HG02763 (cell line): ENCODE measurements around the gene MALRD1.
"Not testable (repeated sequence)": the region's sequence is repeated elsewhere in the genome, so short reads cannot be mapped to it uniquely, and the experiment has no call there.

Experiments
- ATAC-seq: cut with Tn5 transposase; IDR thresholded peaks from one replicate; pipeline ENCODE4 v1.9.1; 2021; ENCODE audit warnings: mild to moderate bottlenecking, moderate library complexity; ENCODE audit not compliant: unreplicated experiment

MALRD1 gene

DNA sequence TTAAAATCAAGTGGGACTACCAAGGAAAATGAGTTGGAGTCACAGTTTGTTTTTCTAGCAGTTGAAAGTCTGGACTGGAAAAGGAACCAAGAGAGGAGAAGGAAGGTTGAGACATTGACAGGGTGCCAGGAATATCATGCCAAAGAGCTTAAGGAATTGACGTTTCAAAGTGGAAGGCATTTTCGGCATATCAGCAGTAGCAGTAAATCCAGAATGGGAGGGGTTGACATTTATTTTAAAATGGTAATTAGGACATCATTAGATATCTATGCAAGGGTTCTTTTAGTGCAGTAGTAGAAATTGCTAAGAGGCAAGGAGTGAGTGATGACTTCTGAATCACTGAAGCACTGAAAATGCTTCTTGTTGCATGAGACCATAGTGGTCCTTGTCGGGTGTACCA is 431.8 kb downstream of the MALRD1 start:
- no peak for ATAC-seq

DNA sequence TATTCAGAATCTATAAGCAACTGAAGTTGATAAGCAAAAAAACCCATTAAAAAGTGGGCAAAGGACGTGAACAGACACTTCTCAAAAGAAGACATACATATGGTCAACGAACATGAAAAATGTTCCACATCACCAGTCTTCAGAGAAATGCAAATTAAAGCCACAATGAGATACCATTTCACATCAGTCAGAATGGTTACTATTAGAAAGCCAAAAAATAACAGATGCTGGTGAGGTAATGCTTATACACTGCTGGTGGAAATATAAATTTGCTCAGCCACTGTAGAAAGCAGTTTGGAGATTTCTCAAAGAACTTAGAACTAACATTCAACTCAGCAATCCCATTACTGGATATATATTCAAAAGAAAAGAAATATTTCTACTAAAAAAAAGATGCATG is 434.8 kb downstream of the MALRD1 start:
- no peak for ATAC-seq

DNA sequence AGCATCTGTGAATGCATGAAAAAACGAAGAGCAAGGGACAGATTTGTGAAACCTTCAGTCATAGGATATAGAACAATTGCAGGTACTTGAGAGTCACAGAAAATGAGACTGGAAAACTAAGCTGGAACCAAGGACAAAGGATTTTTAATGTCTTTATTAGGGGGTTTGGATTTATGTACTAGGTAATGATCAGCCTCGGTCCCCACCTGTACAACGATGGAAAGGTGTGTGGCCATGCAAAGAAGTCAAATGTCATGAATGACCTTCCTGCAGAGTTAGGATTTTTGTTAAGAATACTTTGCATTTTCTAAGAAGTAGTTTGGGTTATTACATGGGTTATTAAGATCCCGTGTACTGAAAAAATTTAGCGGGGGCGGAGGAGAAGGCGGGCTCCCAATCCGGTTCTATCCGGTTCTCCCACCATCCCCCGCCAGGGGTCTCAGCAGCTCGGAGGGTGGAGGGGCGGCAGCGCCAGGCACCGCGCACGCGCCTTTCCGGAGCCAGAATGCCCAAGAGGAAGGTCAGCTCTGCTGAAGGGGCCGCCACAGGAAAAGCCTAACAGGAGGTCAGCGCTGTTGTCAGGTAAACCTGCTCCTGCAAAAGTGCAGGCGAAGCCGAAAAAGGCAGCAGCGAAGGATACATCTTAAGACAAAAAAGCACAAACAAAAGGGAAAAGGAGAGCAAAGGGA is 440.1 kb downstream of the MALRD1 start:
- no peak for ATAC-seq

DNA sequence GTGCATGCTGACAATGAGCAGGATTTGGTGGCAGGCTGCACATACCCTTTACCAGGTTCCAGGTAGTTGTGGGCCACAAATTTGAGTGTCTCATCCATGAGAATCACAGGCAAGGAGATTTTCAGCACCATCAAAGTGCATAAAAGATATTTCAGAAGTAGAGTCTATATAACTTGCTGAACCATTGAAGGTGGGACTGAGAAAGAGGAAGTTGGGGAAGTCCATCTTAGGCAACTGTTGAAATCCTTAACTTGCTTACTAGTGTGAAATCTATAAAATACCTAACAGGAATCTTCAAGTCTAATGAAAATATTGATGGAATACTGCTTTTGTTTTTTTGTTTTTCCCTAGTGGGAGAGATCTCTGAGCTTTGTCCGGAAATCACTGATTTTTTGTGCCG is 442.6 kb downstream of the MALRD1 start:
- ATAC-seq, result no peak

DNA sequence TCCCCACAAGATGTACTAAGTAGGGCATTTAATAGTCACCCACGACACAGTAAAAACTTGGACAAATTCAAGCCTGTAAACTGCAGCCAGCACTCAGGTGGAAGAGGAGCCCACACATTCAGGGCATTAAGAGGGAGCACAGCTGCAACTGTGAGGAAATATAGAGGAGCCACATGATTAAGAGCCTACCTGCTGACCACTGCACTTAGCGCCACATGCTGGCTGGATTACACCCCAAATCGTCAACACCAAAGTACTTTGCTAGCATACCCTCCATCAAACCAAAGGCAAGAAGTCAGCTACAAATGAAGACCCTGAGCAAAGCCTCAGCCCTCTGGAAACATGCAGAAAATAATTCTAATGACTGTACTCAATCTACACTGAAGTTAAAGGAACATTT is 445.3 kb downstream of the MALRD1 start:
- no peak for ATAC-seq

DNA sequence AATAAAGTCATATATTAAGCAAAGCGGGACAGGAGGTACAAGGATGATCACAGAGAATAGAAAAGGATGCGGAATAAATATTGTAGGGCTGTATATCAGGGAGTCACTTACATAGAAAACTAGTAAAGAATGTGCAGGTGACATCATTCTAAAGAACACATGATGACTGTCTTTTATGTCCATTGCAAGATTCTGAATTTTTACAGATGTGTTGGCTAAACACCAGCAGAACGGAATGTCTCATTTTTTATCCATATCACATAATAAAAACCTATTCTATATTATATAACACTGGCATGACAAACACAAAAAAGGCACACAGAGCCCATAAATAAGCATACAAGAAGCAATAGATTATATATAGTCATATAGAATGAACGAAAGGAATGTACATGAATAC is 448.4 kb downstream of the MALRD1 start:
- no peak for ATAC-seq

DNA sequence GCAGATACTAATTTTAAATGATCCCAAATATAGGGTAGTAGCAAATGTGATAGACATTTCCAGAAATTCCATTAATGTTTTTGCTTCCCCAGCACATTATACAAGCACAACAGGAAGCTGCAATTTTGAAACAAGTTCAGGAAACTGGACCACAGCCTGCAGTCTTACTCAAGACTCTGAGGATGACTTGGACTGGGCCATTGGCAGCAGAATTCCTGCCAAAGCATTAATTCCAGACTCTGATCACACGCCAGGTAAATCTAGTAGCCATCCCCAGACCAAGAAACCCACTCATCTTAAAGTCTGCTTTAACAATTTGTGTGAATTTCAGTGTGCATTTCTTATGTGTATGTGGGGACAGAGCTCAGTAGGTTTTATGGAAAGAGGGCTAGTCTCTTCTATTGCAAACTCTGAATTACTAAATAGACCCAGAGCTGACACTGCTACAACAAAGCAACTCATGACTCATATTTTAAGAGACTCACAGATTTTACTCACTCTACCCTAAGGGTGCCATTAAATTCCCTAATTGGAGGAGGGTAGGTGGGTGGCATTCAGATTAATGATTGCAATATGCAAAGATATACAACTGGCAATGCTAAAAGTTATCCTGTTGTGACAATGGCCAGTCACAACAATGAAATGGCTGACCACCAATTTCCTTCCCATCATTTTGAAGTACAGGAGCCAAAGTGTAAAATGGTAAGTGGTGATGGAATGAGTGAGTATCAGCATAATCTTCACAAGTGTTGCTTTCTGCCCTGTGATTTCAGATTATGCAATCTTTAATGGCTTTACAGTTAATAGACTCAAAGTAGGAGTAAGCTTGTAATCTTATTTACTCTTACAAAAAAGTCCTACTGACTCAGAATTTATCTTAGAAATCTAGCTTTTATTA is 450.0 kb downstream of the MALRD1 start:
- ATAC-seq, result no peak

DNA sequence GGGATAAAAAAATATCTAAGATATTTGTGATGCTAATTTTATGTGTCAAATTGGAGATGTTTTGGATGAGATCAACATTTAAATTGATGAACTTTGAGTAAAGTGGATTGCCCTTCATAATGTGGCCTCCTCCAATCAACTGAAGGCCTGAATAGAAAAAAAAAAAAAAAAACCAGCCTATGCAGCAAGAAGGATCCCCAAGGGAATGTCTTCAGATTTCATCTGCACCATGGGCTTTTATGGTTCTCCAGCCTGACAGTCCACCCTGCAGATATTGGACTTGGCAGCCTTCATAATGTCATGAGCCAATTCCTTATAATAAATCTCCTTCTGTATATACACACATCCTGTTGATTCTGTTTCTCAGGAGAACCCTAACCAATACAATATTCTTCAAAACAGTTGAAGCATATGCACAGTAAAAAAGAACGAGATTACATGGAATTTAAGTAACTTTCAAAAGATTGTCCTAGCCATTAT is 450.7 kb downstream of the MALRD1 start:
- ATAC-seq, result no peak

DNA sequence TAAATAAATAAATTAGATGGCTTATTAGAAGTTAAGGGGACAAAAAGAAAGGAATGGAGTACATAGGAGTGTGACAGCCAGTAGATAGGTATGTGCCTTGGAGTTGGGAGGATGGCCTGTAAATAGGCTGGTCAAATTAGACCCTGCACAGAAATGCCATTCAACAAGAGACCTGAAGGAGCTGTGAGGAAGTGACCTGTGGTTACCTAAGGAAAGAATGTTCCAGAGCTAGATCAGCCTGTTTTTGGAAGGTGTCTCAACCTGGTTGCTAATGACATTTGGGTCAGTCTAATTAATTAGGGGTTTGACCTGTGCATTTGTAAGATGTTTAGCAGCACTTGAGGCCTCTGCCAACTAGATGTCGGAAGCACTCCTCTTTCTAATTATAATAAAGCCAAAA is 452.4 kb downstream of the MALRD1 start:
- no peak for ATAC-seq

DNA sequence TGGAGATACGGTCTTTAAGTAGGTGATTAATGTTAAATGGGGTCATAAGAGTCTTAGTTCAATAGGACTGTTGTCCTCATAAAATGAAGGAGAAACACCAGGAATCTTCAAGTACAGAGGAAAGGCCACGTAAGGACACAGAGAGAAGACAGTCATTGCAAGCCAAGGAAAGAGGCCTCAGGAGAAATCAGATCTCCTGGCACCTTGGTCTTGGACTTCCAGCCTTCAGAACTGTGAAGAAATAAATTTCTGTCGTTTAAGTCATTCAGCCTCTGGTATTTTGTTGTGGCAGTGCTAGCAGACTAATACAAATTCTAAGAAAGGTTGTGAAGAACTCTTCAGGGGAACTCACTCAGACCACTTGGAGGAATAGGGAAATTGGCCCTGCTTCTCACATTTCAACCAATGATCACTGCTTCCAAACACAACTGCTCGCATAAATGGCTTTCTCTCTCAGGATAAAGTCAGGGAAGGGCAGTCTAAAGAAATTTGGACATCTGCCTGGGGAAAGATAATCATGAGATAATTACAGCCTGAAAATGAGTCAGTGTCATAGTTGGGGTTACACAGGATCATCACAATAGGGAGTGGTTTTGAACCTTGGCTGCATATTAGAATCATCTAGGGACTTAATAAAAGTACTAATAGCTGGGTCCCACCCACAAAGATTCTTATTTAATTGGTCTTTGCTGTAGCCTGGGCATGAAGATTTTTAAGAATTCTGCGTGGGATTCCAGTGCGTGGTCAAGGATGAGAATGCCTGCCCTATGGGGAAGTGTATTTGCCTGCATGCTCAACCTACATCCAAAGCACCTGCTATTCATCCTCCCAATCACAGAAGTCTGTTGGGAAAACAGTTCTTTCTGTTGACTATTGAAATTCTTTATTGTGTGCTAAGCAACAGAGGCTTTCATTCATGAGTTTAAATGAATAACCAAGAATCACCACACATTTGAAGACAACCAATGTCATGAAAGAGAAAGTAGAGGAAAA is 457.0 kb downstream of the MALRD1 start:
- ATAC-seq, result no peak

DNA sequence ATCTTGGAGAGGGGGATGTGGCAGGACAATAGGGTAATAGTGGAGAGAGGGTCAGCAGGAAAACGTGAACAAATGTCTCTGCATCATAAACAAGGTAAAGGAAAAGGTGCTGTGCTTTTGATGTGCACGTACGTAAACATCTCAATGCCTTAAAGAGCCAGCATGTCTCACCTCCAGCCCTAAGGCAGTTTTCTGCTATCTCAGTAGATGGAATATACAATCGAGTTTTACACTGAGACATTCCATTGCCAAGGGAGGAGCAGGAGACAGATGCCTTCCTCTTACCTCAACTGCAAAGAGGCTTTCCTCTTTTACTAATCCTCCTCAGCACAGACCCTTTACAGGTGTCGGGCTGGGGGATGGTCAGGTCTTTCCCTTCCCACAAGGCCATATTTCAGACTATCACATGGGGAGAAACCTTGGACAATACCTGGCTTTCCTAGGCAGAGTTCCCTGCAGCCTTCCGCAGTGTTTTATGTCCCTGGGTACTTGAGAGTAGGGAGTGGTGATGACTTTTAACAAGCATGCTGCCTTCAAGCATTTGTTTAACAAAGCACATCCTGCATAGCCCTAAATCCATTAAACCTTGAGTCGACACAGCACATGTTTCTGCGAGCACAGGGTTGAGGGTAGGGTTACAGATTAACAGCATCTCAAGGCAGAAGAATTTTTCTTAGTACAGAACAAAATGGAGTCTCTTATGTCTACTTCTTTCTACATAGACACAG is 461.6 kb downstream of the MALRD1 start:
- not testable (repeated sequence) for ATAC-seq

DNA sequence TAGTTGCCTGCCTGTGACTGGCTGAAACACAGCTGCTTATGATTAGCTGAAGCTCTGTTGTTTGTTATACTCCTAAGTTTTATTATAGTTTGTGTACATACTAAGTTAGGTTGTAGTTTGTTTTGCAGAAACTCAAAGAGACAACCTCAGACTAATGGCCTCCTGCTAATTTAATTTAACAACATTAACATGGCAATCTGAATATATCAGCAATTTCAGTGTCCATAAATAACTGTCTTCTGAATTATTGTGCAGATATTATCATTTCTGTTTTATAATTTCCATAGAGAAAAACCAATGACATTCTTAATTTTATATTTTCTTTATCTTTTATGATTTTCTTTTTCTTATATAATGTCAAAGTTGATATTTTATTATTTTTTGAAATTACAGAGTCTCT is 469.5 kb downstream of the MALRD1 start:
- no peak for ATAC-seq

DNA sequence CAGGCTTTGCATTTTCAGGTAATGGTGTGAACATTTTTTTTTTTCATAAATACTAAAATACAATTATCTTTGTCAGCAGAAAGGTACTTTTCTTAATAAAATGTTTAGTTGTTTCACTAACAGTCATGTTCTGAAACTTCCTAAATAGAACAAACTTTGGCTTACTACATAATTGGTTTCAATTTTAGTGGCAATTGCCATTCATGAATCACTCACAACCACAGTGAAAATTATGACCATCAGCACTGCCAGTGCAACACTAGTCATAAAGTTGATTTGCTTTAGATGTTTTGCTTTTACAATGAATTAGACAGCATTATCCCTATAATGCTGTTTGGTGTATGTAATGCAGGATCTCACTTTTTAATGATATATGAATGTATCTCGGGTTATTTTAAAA is 470.0 kb downstream of the MALRD1 start:
- no peak for ATAC-seq

DNA sequence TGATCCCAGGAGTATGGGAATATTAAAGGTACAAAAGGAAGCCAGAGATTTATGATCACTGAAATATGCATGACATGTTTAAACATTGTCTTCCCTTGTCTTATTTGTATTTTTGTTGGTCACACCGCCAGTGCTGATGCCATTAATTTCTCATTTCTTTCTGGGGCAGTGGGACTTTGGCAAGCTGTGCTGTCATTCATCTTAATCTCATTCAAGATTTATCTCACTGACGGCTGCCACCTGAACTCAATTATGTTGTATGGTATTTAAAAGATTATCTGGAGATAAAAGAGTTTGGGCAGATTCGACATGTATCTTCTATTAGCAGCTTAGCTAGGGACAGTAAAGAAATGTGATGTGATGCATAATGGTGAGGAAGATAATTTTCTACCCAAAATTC is 482.7 kb downstream of the MALRD1 start:
- no peak for ATAC-seq

DNA sequence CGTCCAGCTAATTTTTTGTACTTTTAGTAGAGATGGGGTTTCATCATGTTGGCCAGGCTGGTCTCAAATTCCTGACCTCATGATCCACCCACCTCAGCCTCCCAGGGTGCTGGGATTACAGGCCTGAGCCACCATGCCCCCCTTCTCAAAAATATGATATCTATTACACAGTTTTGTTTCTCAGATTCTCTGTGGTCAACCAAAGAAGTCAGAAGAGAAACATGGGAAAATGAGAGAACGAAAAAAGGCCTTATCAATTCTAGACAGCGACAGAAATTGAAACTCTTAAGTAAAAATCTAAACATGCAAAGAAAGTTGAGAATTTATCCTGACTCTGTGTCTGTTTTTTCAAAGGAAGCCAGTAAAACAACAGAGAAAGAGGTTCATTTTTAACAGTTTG is 483.8 kb downstream of the MALRD1 start:
- ATAC-seq, result no peak

DNA sequence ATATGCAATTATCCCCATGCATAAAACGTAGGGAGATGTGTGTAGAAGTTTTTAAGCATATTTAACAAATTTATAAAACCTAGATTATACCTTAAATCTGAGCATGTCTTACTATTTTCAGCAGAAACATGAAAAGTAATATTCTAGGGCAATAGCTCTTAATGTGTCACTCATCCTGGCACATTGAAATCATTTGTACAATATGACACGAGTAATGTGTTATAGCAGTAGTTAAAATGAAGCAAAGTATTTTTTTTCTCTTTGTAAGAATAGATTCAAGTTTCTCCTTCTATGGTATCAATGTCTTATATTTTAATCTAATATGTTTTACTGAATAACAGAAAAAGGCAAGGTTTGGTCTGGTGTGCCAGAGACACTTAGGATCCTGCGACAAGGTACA is 492.7 kb downstream of the MALRD1 start:
- ATAC-seq, result no peak

DNA sequence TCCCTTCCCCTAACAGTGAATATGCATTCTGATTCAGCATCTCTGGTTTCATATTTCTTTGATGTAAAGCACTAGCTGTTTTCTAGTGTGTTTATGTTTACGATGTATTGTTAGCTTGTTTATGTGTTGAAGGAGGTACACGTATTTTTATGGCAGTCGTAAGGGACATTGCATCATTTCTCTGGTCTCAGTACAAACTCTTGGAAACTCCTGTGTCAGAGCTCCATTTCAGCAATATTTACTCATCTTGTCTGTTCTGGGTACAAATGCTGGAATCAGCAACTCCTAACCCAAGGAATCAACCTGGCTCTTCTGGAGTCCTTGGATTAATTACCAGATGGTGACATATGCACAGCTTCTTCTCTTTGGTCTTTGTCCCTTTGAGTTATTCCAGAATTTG is 497.6 kb downstream of the MALRD1 start:
- ATAC-seq, result no peak

DNA sequence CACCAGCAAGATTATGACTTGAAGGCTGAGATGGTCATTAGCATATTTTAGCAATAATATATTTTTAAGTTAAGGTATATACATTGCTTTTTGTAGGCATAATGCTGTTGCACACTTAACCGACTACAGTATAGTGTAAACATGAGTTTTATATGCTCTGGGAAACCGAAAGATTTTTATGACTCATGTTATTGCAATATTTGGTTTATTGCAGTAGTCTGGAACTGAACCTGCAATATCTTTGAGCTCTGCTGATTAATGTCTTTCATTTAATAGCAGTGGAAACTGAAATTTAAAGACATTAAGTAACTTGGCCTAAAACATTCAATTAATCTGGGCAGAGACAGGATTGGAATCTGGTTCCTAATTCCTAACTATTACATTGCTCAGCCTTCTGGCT is 500.9 kb downstream of the MALRD1 start:
- no peak for ATAC-seq

DNA sequence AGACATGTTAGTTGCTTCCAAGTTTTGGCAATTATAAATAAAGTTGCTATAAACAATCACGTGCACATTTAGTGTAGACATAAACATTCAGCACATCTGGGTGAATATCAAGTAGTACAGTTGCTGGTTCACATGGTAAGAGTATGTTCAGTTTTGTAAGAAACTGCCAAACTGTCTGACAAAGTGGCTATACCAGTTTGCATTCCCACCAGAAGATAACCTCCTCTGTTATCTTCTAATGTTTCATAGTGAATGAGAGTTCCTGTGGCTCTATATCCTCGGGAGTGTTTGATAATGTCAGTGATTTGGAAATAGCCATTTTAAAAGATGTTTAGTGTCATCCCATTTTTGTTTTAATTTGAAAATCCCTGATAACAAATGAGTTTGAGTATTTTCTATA is 508.1 kb downstream of the MALRD1 start:
- ATAC-seq, result no peak

DNA sequence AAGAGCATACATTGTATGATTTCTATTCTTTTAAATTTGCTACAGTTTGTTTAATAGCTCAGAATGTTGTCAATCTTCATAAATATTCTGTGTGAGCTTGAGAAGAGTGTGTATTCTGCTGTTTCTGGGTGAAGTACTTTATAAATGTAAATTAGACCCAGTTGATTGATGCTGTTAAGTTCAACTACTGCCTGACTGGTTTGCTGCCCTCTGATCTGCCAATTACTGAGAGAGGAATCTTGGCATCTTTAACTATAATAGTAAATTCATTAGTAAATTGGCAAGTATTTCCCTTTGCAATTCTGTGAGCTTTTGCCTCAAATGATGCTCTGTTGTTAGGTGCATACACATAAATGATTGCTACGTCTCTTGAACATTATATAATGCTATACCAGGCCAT is 512.6 kb downstream of the MALRD1 start:
- ATAC-seq, result no peak
